SK-N-SH (cell line): Measurements from ENCODE around the gene MYO18B. TPM values are rescaled to one million over a fixed set of nuclear protein-coding genes. Genes with fewer than 3 reads are reported as not detected.

Experiments
- CTCF ChIA-PET: fragments of 300-600, 350-600 bp; formaldehyde crosslinking; extraction: SDS; loops from one replicate; lab custom pipeline; 2021; lab: Yijun Ruan, JAX
- POLR2A ChIA-PET: fragments of 350-600 bp; sonication (Branson Sonifier 250); formaldehyde crosslinking; extraction: SDS; loops from one replicate; lab custom pipeline; 2020; ENCODE audit warnings: antibody characterized with exemption, inconsistent platforms; lab: Yijun Ruan, JAX
- DNase-seq: peaks from one replicate; pipeline ENCODE4 v3.0.0; 2012
- H2AFZ ChIP-seq: fragments of 200-600 bp; sonication (generic); 2 replicates; pipeline ENCODE4 v1.8.1; 2016; ENCODE audit warnings: antibody characterized with exemption, mild to moderate bottlenecking, low read depth
- H3F3A ChIP-seq: fragments of 200-600 bp; sonication (generic); replicated peaks from 2 replicates; pipeline ENCODE3; 2016; ENCODE audit warnings: antibody characterized with exemption, mild to moderate bottlenecking; ENCODE audit not compliant: insufficient read depth
- H3K27ac ChIP-seq, 2 experiments: fragments of 200-500 bp in 1 of 2; fragments of 200-600 bp in 1 of 2; sonication (Bioruptor generic) in 1 of 2; sonication (generic), shearing (Covaris generic) in 1 of 2; 2 replicates each; pipeline versions ENCODE4 v1.5.1 to v1.6.1; 2014 to 2016; ENCODE audit warnings: low read depth in 2 of 2, inconsistent platforms in 1 of 2, low read length in 1 of 2, mild to moderate bottlenecking in 1 of 2, mixed read lengths in 1 of 2
- H3K27me3 ChIP-seq: fragments of 200-600 bp; sonication (generic), shearing (Covaris generic); 2 replicates; pipeline ENCODE4 v1.6.1; 2016; ENCODE audit warnings: mixed run types; ENCODE audit not compliant: insufficient read depth
- H3K36me3 ChIP-seq, 2 experiments: fragments of 200-500 bp in 1 of 2; fragments of 200-600 bp in 1 of 2; sonication (Bioruptor generic) in 1 of 2; sonication (generic) in 1 of 2; replicated peaks in 1 of 2; 2 replicates each; pipeline versions ENCODE3 to v1.5.1; 2014 to 2016; ENCODE audit warnings: low read length in 1 of 2, mild to moderate bottlenecking in 1 of 2; ENCODE audit not compliant: insufficient read depth in 2 of 2, control insufficient read depth in 1 of 2
- H3K4me1 ChIP-seq, 2 experiments: fragments of 200-500 bp in 1 of 2; fragments of 200-600 bp in 1 of 2; sonication (Bioruptor generic) in 1 of 2; sonication (generic), shearing (Covaris generic) in 1 of 2; 2 replicates each; pipeline versions ENCODE4 v1.5.1 to v1.6.1; 2014 to 2016; ENCODE audit warnings: low read depth in 1 of 2, low read length in 1 of 2, mixed run types in 1 of 2; ENCODE audit not compliant: insufficient read depth in 2 of 2, control insufficient read depth in 1 of 2
- H3K4me2 ChIP-seq: fragments of 200-600 bp; sonication (generic), shearing (Covaris generic); 2 replicates; pipeline ENCODE4 v1.6.1; 2017; ENCODE audit warnings: mixed run types
- H3K4me3 ChIP-seq, 2 experiments: fragments of 200-500 bp in 1 of 2; fragments of 200-600 bp in 1 of 2; sonication (Bioruptor generic) in 1 of 2; sonication (generic), shearing (Covaris generic) in 1 of 2; 2 replicates each; pipeline versions ENCODE4 v1.5.1 to v1.8.1; 2014 to 2016; ENCODE audit warnings: low read depth in 2 of 2, inconsistent platforms in 1 of 2, low read length in 1 of 2, mild to moderate bottlenecking in 1 of 2, mixed read lengths in 1 of 2, moderate library complexity in 1 of 2
- H3K79me2 ChIP-seq: fragments of 200-600 bp; sonication (generic); 2 replicates; pipeline ENCODE4 v1.8.1; 2017; ENCODE audit warnings: mild to moderate bottlenecking; ENCODE audit not compliant: insufficient read depth
- H3K9ac ChIP-seq: fragments of 200-600 bp; sonication (generic); 2 replicates; pipeline ENCODE4 v1.6.1; 2017; ENCODE audit warnings: mixed run types
- H3K9me2 ChIP-seq: fragments of 200-600 bp; sonication (generic); 2 replicates; pipeline ENCODE4 v1.6.1; 2017; ENCODE audit warnings: mixed run types
- H3K9me3 ChIP-seq: fragments of 200-600 bp; sonication (generic); 2 replicates; pipeline ENCODE4 v1.6.1; 2017; ENCODE audit warnings: mixed run types, mild to moderate bottlenecking, moderate library complexity
- H4K20me1 ChIP-seq: fragments of 200-600 bp; sonication (generic); 2 replicates; pipeline ENCODE4 v1.6.1; 2017; ENCODE audit warnings: mild to moderate bottlenecking, mixed run types; ENCODE audit not compliant: insufficient read depth
- ELF1 ChIP-seq: IDR thresholded peaks from 2 replicates; pipeline ENCODE4 v1.4.0; 2012
- EP300 ChIP-seq, 2 experiments: IDR thresholded peaks; 2 replicates each; pipeline versions ENCODE4 v1.4.0 to v1.6.1; 2012; ENCODE audit warnings: borderline replicate concordance in 1 of 2, low read depth in 1 of 2, low read length in 1 of 2
- EZH2phosphoT487 ChIP-seq: fragments of 200-600 bp; sonication (generic); IDR thresholded peaks from 2 replicates; pipeline ENCODE4 v1.6.1; 2017; ENCODE audit warnings: low read depth, mixed run types, mild to moderate bottlenecking, antibody characterized with exemption, moderate library complexity, borderline replicate concordance
- FOXJ3 ChIP-seq: sonication (generic); formaldehyde crosslinking; IDR thresholded peaks from 2 replicates; pipeline ENCODE4 v1.5.1; 2020; ENCODE audit warnings: mild to moderate bottlenecking, missing genetic modification reagents
- MEF2A ChIP-seq: IDR thresholded peaks from 2 replicates; pipeline ENCODE4 v1.4.0; 2012; ENCODE audit warnings: low read depth, borderline replicate concordance
- NRF1 ChIP-seq: IDR thresholded peaks from 2 replicates; pipeline ENCODE4 v1.6.1; 2012; ENCODE audit warnings: low read depth, mild to moderate bottlenecking, low read length
- RCOR1 ChIP-seq: fragments of 150-350 bp; IDR thresholded peaks from 2 replicates; pipeline ENCODE4 v1.6.1; 2017; ENCODE audit warnings: antibody characterized with exemption, low read length
- RFX5 ChIP-seq: IDR thresholded peaks from 2 replicates; pipeline ENCODE4 v1.6.1; 2012; ENCODE audit warnings: mild to moderate bottlenecking, improper control_type of control experiment, low read length
- RXRA ChIP-seq: IDR thresholded peaks from 2 replicates; pipeline ENCODE4 v1.4.0; 2012; ENCODE audit warnings: low read depth, mild to moderate bottlenecking, borderline replicate concordance
- TEAD4 ChIP-seq: IDR thresholded peaks from 2 replicates; pipeline ENCODE4 v1.4.0; 2012; ENCODE audit warnings: mild to moderate bottlenecking, borderline replicate concordance; ENCODE audit not compliant: insufficient read depth
- USF1 ChIP-seq: IDR thresholded peaks from 2 replicates; pipeline ENCODE4 v1.4.0; 2012; ENCODE audit warnings: low read depth, borderline replicate concordance
- USF2 ChIP-seq: fragments of 150-350 bp; IDR thresholded peaks from 2 replicates; pipeline ENCODE4 v1.6.1; 2017; ENCODE audit warnings: antibody characterized with exemption, low read length, low read depth, borderline replicate concordance
- YY1 ChIP-seq: IDR thresholded peaks from 2 replicates; pipeline ENCODE4 v1.4.0; 2012; ENCODE audit warnings: low read depth, mild to moderate bottlenecking
- WGBS: methylation state at CpG from one replicate; pipeline ENCODE4 v1.1.6; 2017; ENCODE audit warnings: low lambda C conversion rate; 5-methylcytosine and 5-hydroxymethylcytosine counted together
- polyA plus RNA-seq, 3 experiments: library from polyadenylated mRNA; depleted of rRNA; stranded (reverse); fragments of >200 nt; gene quantifications; 2 replicates each; pipeline ENCODE4 v1.2.3, GENCODE V29; 2012

The MYO18B gene
- polyA plus RNA-seq, 1 of the 3 experiments (the other 2 are of a cell fraction) = 0.05 TPM

- TF ChIP-seq EZH2phosphoT487 (no peak), FOXJ3 (no peak), YY1 (no peak)
These were observed 279.5 kb downstream of the MYO18B start (continued) for GRCh38 chr22:26021516-26021915.

GRCh38 chr22:26023104-26023775 is 281.3 kb downstream of the MYO18B start:
- no peak for DNase-seq
- ChIA-PET CTCF (interaction anchor here (1.2 kb wide), 1 partner anchor 148 kb away, joined by 3 read pairs; no protein-coding TSS in a partner anchor), POLR2A (no interaction called here)
- H3K9me2 ChIP-seq = no peaks in the 10 kb centered on the region
- no peaks in the 10 kb centered on the region for H3K27me3 ChIP-seq
- H3K79me2 ChIP-seq = no peaks in the 10 kb centered on the region
- H3K27ac ChIP-seq = no peak overlapping the region
- no peaks in the 10 kb centered on the region for H3F3A ChIP-seq
- H3K4me1 ChIP-seq = peaks cover 0 to 3% of the 10 kb centered on the region in 2 experiments; a peak in 1 of 4 replicates
- H3K9me3 ChIP-seq = no peaks in the 10 kb centered on the region
- no peak overlapping the region for H2AFZ ChIP-seq
- no peak overlapping the region for H3K9ac ChIP-seq
- TF ChIP-seq MEF2A (no peak), RXRA (no peak), USF2 (no peak), USF1 (no peak), RFX5 (no peak), TEAD4 (no peak), ELF1 (no peak)
- no peaks in the 10 kb centered on the region for H4K20me1 ChIP-seq
- H3K4me3 ChIP-seq = no peak overlapping the region
- 31% methylated on average over 9 of the region's 9 CpGs for WGBS
- H3K36me3 ChIP-seq = no peaks in the 10 kb centered on the region
- H3K4me2 ChIP-seq = no peak overlapping the region

GRCh38 chr22:26025626-26026025 is 283.6 kb downstream of the MYO18B start:
- H3K9ac ChIP-seq = no peak overlapping the region
- no peaks in the 10 kb centered on the region for H3K9me3 ChIP-seq
- ChIA-PET POLR2A (no interaction called here), CTCF (no interaction called here)
- H3K79me2 ChIP-seq = no peaks in the 10 kb centered on the region
- no peaks in the 10 kb centered on the region for H3K36me3 ChIP-seq
- no peak overlapping the region for H2AFZ ChIP-seq
- peaks cover 0 to 4% of the 10 kb centered on the region in 2 experiments; a peak in 1 of 4 replicates for H3K4me1 ChIP-seq
- TF ChIP-seq NRF1 (no peak), EP300 (IDR thresholded peaks at IDR 0.05; ENCODE audit: borderline replicate concordance in 1 of 2, low read depth in 1 of 2, low read length in 1 of 2) (no peak), RCOR1 (no peak)
- WGBS = 25% methylated on average over 6 of the region's 6 CpGs
- no peaks in the 10 kb centered on the region for H3F3A ChIP-seq
- H3K27me3 ChIP-seq = no peaks in the 10 kb centered on the region
- H3K27ac ChIP-seq = no peak overlapping the region
- no peak for DNase-seq
- H3K9me2 ChIP-seq = no peaks in the 10 kb centered on the region
- H3K4me2 ChIP-seq = no peak overlapping the region
- no peak overlapping the region for H3K4me3 ChIP-seq
- no peaks in the 10 kb centered on the region for H4K20me1 ChIP-seq
